Hepatocyte (in vitro differentiated cells): ENCODE measurements around the gene ACADM. TPM values are rescaled to one million over a fixed set of nuclear protein-coding genes. Genes with fewer than 3 reads are reported as not detected.

Source experiments
- DNase-seq: peaks from one replicate; pipeline ENCODE4 v3.0.0-alpha.2; 2016; ENCODE audit warnings: low spot score
- H2AFZ ChIP-seq: fragments of 200-600 bp; sonication (generic); 2 replicates; pipeline ENCODE4 v1.6.0; 2016; ENCODE audit warnings: antibody characterized with exemption, mild to moderate bottlenecking
- H3K27ac ChIP-seq: fragments of 200-600 bp; sonication (generic); 2 replicates; pipeline ENCODE4 v1.5.1; 2016; ENCODE audit warnings: mild to moderate bottlenecking
- H3K27me3 ChIP-seq: fragments of 200-600 bp; sonication (generic); 2 replicates; pipeline ENCODE4 v1.6.1; 2016
- H3K36me3 ChIP-seq: fragments of 200-600 bp; sonication (generic); replicated peaks from 2 replicates; pipeline ENCODE4 v1.5.1; 2016; ENCODE audit warnings: low read depth; ENCODE audit not compliant: insufficient read depth
- H3K4me1 ChIP-seq: fragments of 200-600 bp; sonication (generic); 2 replicates; pipeline ENCODE4 v1.5.1; 2016; ENCODE audit warnings: mild to moderate bottlenecking, moderate library complexity; ENCODE audit not compliant: insufficient read depth
- H3K4me2 ChIP-seq: fragments of 200-600 bp; sonication (generic); 2 replicates; pipeline ENCODE4 v1.6.0; 2016
- H3K4me3 ChIP-seq: fragments of 200-600 bp; sonication (generic); 2 replicates; pipeline ENCODE4 v1.5.1; 2016; ENCODE audit warnings: mild to moderate bottlenecking
- H3K79me2 ChIP-seq: fragments of 200-600 bp; sonication (generic); 2 replicates; pipeline ENCODE4 v1.6.0; 2017; ENCODE audit warnings: mild to moderate bottlenecking
- H3K9me2 ChIP-seq: fragments of 200-600 bp; sonication (generic); replicated peaks from 2 replicates; pipeline ENCODE4 v1.6.0; 2017; ENCODE audit warnings: mild to moderate bottlenecking; ENCODE audit not compliant: insufficient read depth
- H3K9me3 ChIP-seq: fragments of 200-600 bp; sonication (generic); 2 replicates; pipeline ENCODE4 v1.5.1; 2016; ENCODE audit warnings: low read depth, mild to moderate bottlenecking
- H4K20me1 ChIP-seq: fragments of 200-600 bp; sonication (generic); 2 replicates; pipeline ENCODE4 v1.6.0; 2016; ENCODE audit warnings: mild to moderate bottlenecking; ENCODE audit not compliant: insufficient read depth, poor library complexity, severe bottlenecking
- EZH2 ChIP-seq: fragments of 200-600 bp; sonication (generic); IDR thresholded peaks from 2 replicates; pipeline ENCODE4 v1.6.1; 2016; ENCODE audit warnings: antibody characterized with exemption, mild to moderate bottlenecking, borderline replicate concordance
- EZH2phosphoT487 ChIP-seq: fragments of 200-600 bp; sonication (generic); IDR thresholded peaks from one replicate; pipeline ENCODE4 v1.6.1; 2018; ENCODE audit warnings: antibody characterized with exemption, mild to moderate bottlenecking, low read depth, moderate library complexity; ENCODE audit not compliant: unreplicated experiment, severe bottlenecking
- WGBS: methylation state at CpG from one replicate; pipeline ENCODE4 v1.1.6; 2016; ENCODE audit warnings: low lambda C conversion rate; ENCODE audit errors: missing lambda C conversion rate; 5-methylcytosine and 5-hydroxymethylcytosine counted together
- polyA plus RNA-seq: library from polyadenylated mRNA; unstranded; fragments of >200 nt; fragmentation: Nextera tagmentation; extraction: Ambion mirVana; gene quantifications from 2 replicates; pipeline ENCODE4 v1.2.1, GENCODE V29; 2016
- total RNA-seq: library from RNA; depleted of rRNA; stranded (reverse); fragments of >200 nt; gene quantifications from 2 replicates; pipeline ENCODE4 v1.2.3, GENCODE V29; 2014
- TF ChIP-seq, protein P1 (sequence below): fragments of 200-600 bp; sonication (generic); IDR thresholded peaks from 2 replicates; pipeline ENCODE4 v1.5.1; 2016; ENCODE audit warnings: antibody characterized with exemption, mild to moderate bottlenecking; ENCODE audit not compliant: poor library complexity

The ACADM gene
- total and polyA plus RNA-seq, 2 experiments from 2014 or later, result 57.6 to 88.5 TPM

DNA sequence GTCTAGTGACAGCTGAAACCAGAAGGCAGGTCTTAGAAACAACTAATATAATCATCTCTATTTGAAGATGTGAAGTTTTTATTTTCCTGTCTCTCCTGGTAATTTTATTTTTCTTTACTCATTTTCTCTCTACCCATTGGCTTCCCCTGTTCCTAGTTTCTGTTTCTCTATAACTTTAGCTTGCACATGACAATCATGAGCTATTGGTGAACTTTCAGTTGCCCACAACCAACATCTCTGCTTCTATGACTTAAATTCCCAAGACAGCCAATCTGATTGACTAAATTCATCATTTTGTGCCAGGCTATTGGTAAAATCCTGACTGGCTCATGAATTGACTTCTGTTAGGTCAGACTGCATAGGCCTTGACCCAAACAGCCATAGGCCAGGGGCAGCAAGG is 13.7 kb upstream of the ACADM start:
- H3K9me2 ChIP-seq, result no peaks in the 10 kb centered on the region
- TF ChIP-seq EZH2phosphoT487 (no peak), EZH2 (no peak)
- TF ChIP-seq, protein P1, sequence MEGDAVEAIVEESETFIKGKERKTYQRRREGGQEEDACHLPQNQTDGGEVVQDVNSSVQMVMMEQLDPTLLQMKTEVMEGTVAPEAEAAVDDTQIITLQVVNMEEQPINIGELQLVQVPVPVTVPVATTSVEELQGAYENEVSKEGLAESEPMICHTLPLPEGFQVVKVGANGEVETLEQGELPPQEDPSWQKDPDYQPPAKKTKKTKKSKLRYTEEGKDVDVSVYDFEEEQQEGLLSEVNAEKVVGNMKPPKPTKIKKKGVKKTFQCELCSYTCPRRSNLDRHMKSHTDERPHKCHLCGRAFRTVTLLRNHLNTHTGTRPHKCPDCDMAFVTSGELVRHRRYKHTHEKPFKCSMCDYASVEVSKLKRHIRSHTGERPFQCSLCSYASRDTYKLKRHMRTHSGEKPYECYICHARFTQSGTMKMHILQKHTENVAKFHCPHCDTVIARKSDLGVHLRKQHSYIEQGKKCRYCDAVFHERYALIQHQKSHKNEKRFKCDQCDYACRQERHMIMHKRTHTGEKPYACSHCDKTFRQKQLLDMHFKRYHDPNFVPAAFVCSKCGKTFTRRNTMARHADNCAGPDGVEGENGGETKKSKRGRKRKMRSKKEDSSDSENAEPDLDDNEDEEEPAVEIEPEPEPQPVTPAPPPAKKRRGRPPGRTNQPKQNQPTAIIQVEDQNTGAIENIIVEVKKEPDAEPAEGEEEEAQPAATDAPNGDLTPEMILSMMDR, result no peak
- H3K9me3 ChIP-seq, result no peaks in the 10 kb centered on the region
- DNase-seq, result no peak
- H4K20me1 ChIP-seq, result no peaks in the 10 kb centered on the region
- no peaks in the 10 kb centered on the region for H3K27me3 ChIP-seq
- H3K36me3 ChIP-seq, result no peaks in the 10 kb centered on the region
- no peaks in the 10 kb centered on the region for H3K79me2 ChIP-seq
- H3K4me3 ChIP-seq, result no peak overlapping the region
- no peak overlapping the region for H2AFZ ChIP-seq
- no peaks in the 10 kb centered on the region for H3K4me1 ChIP-seq
- H3K4me2 ChIP-seq, result no peak overlapping the region
- no peak overlapping the region for H3K27ac ChIP-seq

DNA sequence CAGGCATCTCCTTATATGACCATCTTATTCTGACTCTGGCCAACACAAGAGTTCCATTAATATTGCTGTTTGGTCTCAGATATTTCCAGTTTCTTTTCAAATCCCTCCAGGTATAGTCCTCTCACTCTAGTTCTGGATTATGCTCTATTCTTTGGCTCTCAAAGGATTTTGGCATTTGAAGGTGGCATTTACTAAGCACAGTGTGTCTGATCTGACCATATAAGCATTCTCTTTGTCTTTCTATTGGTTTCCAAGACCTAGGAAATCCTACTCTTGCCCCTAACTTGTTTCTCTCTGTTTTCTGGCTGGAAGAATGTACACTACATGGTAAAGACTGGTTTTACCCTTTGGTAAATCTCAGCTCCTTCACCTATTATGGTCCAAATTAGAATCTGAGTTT is 12.7 kb upstream of the ACADM start:
- Histone ChIP-seq H2AFZ (no peak overlapping the region), H4K20me1 (no peaks in the 10 kb centered on the region), H3K36me3 (no peaks in the 10 kb centered on the region), H3K4me1 (no peaks in the 10 kb centered on the region), H3K27me3 (no peaks in the 10 kb centered on the region), H3K4me3 (no peak overlapping the region), H3K27ac (no peak overlapping the region), H3K9me2 (no peaks in the 10 kb centered on the region), H3K79me2 (no peaks in the 10 kb centered on the region), H3K4me2 (no peak overlapping the region), H3K9me3 (no peaks in the 10 kb centered on the region)
- DNase-seq, result no peak
- TF ChIP-seq, protein P1, result no peak
- TF ChIP-seq EZH2phosphoT487 (no peak), EZH2 (no peak)

DNA sequence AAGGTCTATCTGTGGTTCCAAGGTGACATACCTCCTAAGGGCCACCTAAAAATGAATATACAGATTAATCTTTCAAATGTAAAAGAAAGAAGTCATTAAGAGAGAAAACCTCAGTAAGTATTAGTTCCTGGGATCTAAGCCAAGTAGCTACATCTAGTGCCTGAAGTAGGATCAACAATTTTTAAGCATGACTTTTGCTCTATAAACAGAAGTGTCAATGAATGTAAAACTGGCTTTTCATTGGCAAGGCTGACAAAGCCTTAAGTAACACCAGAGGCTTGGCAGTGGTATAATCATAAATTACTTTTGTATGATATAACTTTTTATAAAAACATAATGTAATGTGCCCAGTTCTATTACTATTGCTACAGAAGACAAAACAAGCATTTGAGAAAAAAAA is 12.2 kb upstream of the ACADM start:
- Histone ChIP-seq H4K20me1 (no peaks in the 10 kb centered on the region), H3K36me3 (no peaks in the 10 kb centered on the region), H2AFZ (no peak overlapping the region), H3K27ac (no peak overlapping the region), H3K9me3 (no peaks in the 10 kb centered on the region), H3K9me2 (no peaks in the 10 kb centered on the region), H3K4me1 (no peaks in the 10 kb centered on the region), H3K27me3 (no peaks in the 10 kb centered on the region), H3K79me2 (no peaks in the 10 kb centered on the region), H3K4me3 (no peak overlapping the region), H3K4me2 (no peak overlapping the region)
- DNase-seq, result no peak
- no peak for TF ChIP-seq EZH2phosphoT487
- TF ChIP-seq EZH2, result no peak
- TF ChIP-seq, protein P1, result no peak

DNA sequence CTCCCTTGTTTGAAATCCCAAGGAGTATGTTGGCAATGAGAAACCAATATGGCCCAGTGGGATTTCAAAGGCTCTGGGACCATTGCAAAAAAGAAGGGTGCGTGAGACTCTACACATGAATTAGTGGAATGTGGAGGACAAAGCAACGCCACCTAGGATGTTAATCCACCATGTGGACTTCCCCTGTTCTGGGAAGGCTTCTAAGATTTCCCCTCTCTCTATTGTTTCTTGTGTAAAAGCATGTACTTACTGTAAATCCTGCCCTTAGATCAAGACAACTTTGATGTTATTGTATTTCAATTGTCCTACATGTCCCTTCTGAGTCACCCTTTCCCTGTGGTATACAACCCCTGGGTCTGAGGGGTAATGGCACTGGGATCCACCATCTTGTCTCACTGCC is 4.7 kb upstream of the ACADM start:
- no peak overlapping the region for H2AFZ ChIP-seq
- H3K36me3 ChIP-seq, result no peaks in the 10 kb centered on the region
- no peak for DNase-seq
- no peaks in the 10 kb centered on the region for H3K4me1 ChIP-seq
- 86% methylated on average over 2 of the region's 2 CpGs for WGBS
- TF ChIP-seq, protein P1, result no peak
- TF ChIP-seq EZH2phosphoT487 (no peak), EZH2 (no peak)
- no peak overlapping the region for H3K4me3 ChIP-seq
- H3K27ac ChIP-seq, result peak overlapping the region; percentile 0
- H4K20me1 ChIP-seq, result no peaks in the 10 kb centered on the region
- no peaks in the 10 kb centered on the region for H3K79me2 ChIP-seq
- H3K4me2 ChIP-seq, result no peak overlapping the region
- H3K27me3 ChIP-seq, result no peaks in the 10 kb centered on the region
- H3K9me3 ChIP-seq, result no peaks in the 10 kb centered on the region
- no peaks in the 10 kb centered on the region for H3K9me2 ChIP-seq
